ENCODE data around the gene SCN1A.

- TF ChIP-seq EZH2 (IDR thresholded peaks at IDR 0.05) (no peak), POLR2AphosphoS5 (IDR thresholded peaks at IDR 0.05; ENCODE audit: borderline replicate concordance, low read depth, low read length) (no peak)
Observed at GRCh38 chr2:166090908-166091307, 36.9 kb downstream of the SCN1A start.
